Liver (tissue), 9 donors: ENCODE results near the gene LYSMD2. TPM values are rescaled to one million over a fixed set of nuclear protein-coding genes. Genes with fewer than 3 reads are reported as not detected.
A peak's percentile ranks its signal among the peaks of the same experiment; 100 is the strongest.

Source experiments
- DNase-seq: peaks from one replicate; pipeline ENCODE4 v3.0.0-alpha.2; 2017; ENCODE audit warnings: low spot score
- H3K27ac ChIP-seq, 2 donors: one replicate each; pipeline ENCODE4 v1.7.0; 2013; ENCODE audit warnings: inconsistent platforms in 2 of 2, low read length in 2 of 2, control low read depth in 1 of 2, low read depth in 1 of 2, mild to moderate bottlenecking in 1 of 2
- H3K27me3 ChIP-seq, 4 donors: one replicate each; pipeline versions ENCODE4 v1.6.1 to v1.7.0; 2013; ENCODE audit warnings: low read length in 3 of 4, inconsistent platforms in 1 of 4, mild to moderate bottlenecking in 1 of 4, moderate library complexity in 1 of 4; ENCODE audit not compliant: control insufficient read depth in 4 of 4, insufficient read depth in 4 of 4
- H3K36me3 ChIP-seq, 4 donors: one replicate each; pipeline versions ENCODE4 v1.6.1 to v1.7.0; 2013; ENCODE audit warnings: low read length in 3 of 4, mild to moderate bottlenecking in 3 of 4, low read depth in 1 of 4, moderate library complexity in 1 of 4; ENCODE audit not compliant: control insufficient read depth in 4 of 4, insufficient read depth in 3 of 4
- H3K4me1 ChIP-seq, 4 donors: one replicate each; pipeline versions ENCODE4 v1.6.1 to v1.7.0; 2013; ENCODE audit warnings: low read length in 3 of 4, mild to moderate bottlenecking in 3 of 4, moderate library complexity in 1 of 4; ENCODE audit not compliant: control insufficient read depth in 4 of 4, insufficient read depth in 4 of 4
- H3K4me3 ChIP-seq, 3 donors: one replicate each; pipeline versions ENCODE4 v1.6.1 to v1.7.0; 2013; ENCODE audit warnings: low read length in 3 of 3, control low read depth in 1 of 3, low read depth in 1 of 3, mild to moderate bottlenecking in 1 of 3
- H3K9ac ChIP-seq, 2 donors: one replicate each; pipeline ENCODE4 v1.7.0; 2013; ENCODE audit warnings: low read length in 2 of 2, mild to moderate bottlenecking in 2 of 2, moderate library complexity in 2 of 2, control low read depth in 1 of 2, low read depth in 1 of 2
- H3K9me3 ChIP-seq, 4 donors: one replicate each; pipeline versions ENCODE4 v1.6.1 to v1.7.0; 2013; ENCODE audit warnings: low read length in 3 of 4; ENCODE audit not compliant: control insufficient read depth in 4 of 4
- EGR1 ChIP-seq, 2 donors: IDR thresholded peaks; 2 replicates each; pipeline ENCODE4 v1.6.1; 2016 to 2018; ENCODE audit warnings: antibody characterized with exemption in 2 of 2, low read depth in 2 of 2
- FOXA1 ChIP-seq: IDR thresholded peaks from 2 replicates; pipeline ENCODE4 v1.6.1; 2016; ENCODE audit warnings: antibody characterized with exemption
- FOXA2 ChIP-seq: IDR thresholded peaks from 2 replicates; pipeline ENCODE4 v1.6.1; 2016; ENCODE audit warnings: antibody characterized with exemption
- HNF4A ChIP-seq, 2 donors: conservative IDR thresholded peaks; 2 replicates each; pipeline ENCODE4 v1.6.1; 2016; ENCODE audit warnings: antibody characterized with exemption in 2 of 2, mild to moderate bottlenecking in 2 of 2
- HNF4G ChIP-seq: IDR thresholded peaks from 2 replicates; pipeline ENCODE4 v1.6.1; 2016; ENCODE audit warnings: antibody characterized with exemption
- RAD21 ChIP-seq, 2 donors: IDR thresholded peaks; 2 replicates each; pipeline ENCODE4 v1.6.1; 2016; ENCODE audit warnings: antibody characterized with exemption in 2 of 2, mild to moderate bottlenecking in 2 of 2
- RXRA ChIP-seq, 2 donors: IDR thresholded peaks; 2 replicates each; pipeline ENCODE4 v1.6.1; 2017 to 2018; ENCODE audit warnings: antibody characterized with exemption in 2 of 2, mild to moderate bottlenecking in 1 of 2
- TAF1 ChIP-seq: conservative IDR thresholded peaks from 2 replicates; pipeline ENCODE4 v1.6.1; 2016; ENCODE audit warnings: antibody characterized with exemption, mild to moderate bottlenecking
- YY1 ChIP-seq: IDR thresholded peaks from 2 replicates; pipeline ENCODE4 v1.6.1; 2016; ENCODE audit warnings: antibody characterized with exemption, mild to moderate bottlenecking
- WGBS: extraction: QIAGEN DNeasy Blood & Tissue Kit; methylation state at CpG from one replicate; pipeline ENCODE4 v1.1.7; 2013; 5-methylcytosine and 5-hydroxymethylcytosine counted together
- polyA plus RNA-seq, 2 donors: library from polyadenylated mRNA; stranded (reverse) in 1 of 2; unstranded in 1 of 2; fragments of 200-250 nt in 1 of 2; fragments of >200 nt in 1 of 2; fragmentation: Nextera tagmentation in 1 of 2; extraction: Ambion mirVana in 1 of 2; gene quantifications; one replicate each; pipeline versions ENCODE4 v1.2.1 to v1.2.3, GENCODE V29; 2013 to 2015
- total RNA-seq, 2 donors: library from RNA; depleted of rRNA; stranded (reverse); fragments of >200 nt; gene quantifications; one replicate each; pipeline ENCODE4 v1.2.3, GENCODE V29; 2014
- TF ChIP-seq, protein P1 (sequence below): IDR thresholded peaks from 2 replicates; pipeline ENCODE4 v1.6.1; 2016; ENCODE audit warnings: antibody characterized with exemption
- TF ChIP-seq, protein P2 (sequence below): IDR thresholded peaks from 2 replicates; pipeline ENCODE4 v1.6.1; 2016; ENCODE audit warnings: antibody characterized with exemption
- TF ChIP-seq, protein P3 (sequence below): IDR thresholded peaks from 2 replicates; pipeline ENCODE4 v1.6.1; 2016; ENCODE audit warnings: antibody characterized with exemption, mild to moderate bottlenecking
- donor health status: healthy.
- donor health status: healthy.
- donor health status: healthy.
- donor health status: healthy.
- donor health status: healthy.

Gene LYSMD2
- total and polyA plus RNA-seq, 4 donors = 5.2 to 9.4 (median 6.5) TPM

DNA sequence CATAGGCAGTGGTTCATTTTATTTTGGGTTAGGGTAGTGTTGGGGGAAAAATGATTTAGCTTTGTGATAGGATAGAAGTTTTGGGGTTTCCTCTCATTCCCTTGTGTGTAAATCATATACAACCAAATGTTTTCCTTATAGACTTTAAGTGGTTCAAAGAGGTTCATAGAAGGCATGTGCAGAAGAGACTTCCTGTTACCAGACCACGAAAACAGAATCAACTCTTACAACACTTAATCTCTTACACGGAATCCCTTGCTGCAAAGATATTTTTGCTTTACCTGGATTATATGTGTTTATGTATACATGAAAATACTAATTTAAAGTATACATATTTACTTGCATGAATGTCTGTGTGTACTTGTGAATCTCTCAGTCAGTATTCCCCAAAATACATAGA, 16.8 kb upstream of the LYSMD2 start:
- no peaks in the 10 kb centered on the region for H3K9me3 ChIP-seq
- 54% methylated on average over 2 of the region's 2 CpGs for WGBS
- no peak overlapping the region for H3K4me3 ChIP-seq
- H3K4me1 ChIP-seq = peaks cover 3 to 14% (median 9%) of the 10 kb centered on the region in 4 donors
- H3K9ac ChIP-seq = no peak overlapping the region
- no peak overlapping the region for H3K27ac ChIP-seq
- TF ChIP-seq, protein P1, sequence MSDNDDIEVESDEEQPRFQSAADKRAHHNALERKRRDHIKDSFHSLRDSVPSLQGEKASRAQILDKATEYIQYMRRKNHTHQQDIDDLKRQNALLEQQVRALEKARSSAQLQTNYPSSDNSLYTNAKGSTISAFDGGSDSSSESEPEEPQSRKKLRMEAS = no peak
- TF ChIP-seq TAF1 (no peak), FOXA1 (no peak), HNF4G (no peak), RAD21 (IDR thresholded peaks at IDR 0.05) (no peak), FOXA2 (no peak), YY1 (no peak), EGR1 (IDR thresholded peaks at IDR 0.05; ENCODE audit: low read depth in 2 of 2) (no peak), RXRA (IDR thresholded peaks at IDR 0.05) (no peak)
- TF ChIP-seq, protein P2, sequence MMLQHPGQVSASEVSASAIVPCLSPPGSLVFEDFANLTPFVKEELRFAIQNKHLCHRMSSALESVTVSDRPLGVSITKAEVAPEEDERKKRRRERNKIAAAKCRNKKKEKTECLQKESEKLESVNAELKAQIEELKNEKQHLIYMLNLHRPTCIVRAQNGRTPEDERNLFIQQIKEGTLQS = no peak
- peaks cover 0 to 2% (median 0%) of the 10 kb centered on the region in 4 donors for H3K27me3 ChIP-seq
- no peaks in the 10 kb centered on the region for H3K36me3 ChIP-seq
- no peak for DNase-seq

DNA sequence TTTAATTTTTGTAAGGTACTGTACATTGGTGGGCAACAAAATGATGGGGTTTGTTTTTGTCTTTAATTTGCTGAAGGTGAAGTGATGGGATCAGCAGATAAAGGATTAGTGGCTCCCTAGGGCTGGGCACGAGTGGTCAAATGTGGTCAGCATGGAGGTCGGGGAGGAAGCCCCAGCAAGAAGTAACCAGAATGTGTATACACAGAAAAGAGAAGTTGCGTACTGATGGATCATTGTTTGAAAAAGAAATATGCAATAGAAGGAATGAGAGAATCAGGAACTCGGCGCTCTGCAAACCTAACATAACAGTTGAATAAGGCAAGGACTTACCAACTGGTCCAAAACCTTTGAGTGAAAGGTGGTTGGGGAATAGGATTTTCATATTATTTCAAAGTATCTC, 15.4 kb upstream of the LYSMD2 start:
- TF ChIP-seq, protein P3, sequence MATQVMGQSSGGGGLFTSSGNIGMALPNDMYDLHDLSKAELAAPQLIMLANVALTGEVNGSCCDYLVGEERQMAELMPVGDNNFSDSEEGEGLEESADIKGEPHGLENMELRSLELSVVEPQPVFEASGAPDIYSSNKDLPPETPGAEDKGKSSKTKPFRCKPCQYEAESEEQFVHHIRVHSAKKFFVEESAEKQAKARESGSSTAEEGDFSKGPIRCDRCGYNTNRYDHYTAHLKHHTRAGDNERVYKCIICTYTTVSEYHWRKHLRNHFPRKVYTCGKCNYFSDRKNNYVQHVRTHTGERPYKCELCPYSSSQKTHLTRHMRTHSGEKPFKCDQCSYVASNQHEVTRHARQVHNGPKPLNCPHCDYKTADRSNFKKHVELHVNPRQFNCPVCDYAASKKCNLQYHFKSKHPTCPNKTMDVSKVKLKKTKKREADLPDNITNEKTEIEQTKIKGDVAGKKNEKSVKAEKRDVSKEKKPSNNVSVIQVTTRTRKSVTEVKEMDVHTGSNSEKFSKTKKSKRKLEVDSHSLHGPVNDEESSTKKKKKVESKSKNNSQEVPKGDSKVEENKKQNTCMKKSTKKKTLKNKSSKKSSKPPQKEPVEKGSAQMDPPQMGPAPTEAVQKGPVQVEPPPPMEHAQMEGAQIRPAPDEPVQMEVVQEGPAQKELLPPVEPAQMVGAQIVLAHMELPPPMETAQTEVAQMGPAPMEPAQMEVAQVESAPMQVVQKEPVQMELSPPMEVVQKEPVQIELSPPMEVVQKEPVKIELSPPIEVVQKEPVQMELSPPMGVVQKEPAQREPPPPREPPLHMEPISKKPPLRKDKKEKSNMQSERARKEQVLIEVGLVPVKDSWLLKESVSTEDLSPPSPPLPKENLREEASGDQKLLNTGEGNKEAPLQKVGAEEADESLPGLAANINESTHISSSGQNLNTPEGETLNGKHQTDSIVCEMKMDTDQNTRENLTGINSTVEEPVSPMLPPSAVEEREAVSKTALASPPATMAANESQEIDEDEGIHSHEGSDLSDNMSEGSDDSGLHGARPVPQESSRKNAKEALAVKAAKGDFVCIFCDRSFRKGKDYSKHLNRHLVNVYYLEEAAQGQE = no peak
- TF ChIP-seq, protein P2 = no peak
- TF ChIP-seq YY1 = no peak
- H3K27ac ChIP-seq = no peak overlapping the region
- DNase-seq = no peak
- peaks cover 0 to 2% (median 0%) of the 10 kb centered on the region in 4 donors for H3K27me3 ChIP-seq
- H3K9ac ChIP-seq = no peak overlapping the region
- 78% methylated on average over 5 of the region's 5 CpGs for WGBS
- H3K9me3 ChIP-seq = no peaks in the 10 kb centered on the region
- peaks cover 3 to 14% (median 9%) of the 10 kb centered on the region in 4 donors for H3K4me1 ChIP-seq
- no peak overlapping the region for H3K4me3 ChIP-seq
- no peaks in the 10 kb centered on the region for H3K36me3 ChIP-seq

DNA sequence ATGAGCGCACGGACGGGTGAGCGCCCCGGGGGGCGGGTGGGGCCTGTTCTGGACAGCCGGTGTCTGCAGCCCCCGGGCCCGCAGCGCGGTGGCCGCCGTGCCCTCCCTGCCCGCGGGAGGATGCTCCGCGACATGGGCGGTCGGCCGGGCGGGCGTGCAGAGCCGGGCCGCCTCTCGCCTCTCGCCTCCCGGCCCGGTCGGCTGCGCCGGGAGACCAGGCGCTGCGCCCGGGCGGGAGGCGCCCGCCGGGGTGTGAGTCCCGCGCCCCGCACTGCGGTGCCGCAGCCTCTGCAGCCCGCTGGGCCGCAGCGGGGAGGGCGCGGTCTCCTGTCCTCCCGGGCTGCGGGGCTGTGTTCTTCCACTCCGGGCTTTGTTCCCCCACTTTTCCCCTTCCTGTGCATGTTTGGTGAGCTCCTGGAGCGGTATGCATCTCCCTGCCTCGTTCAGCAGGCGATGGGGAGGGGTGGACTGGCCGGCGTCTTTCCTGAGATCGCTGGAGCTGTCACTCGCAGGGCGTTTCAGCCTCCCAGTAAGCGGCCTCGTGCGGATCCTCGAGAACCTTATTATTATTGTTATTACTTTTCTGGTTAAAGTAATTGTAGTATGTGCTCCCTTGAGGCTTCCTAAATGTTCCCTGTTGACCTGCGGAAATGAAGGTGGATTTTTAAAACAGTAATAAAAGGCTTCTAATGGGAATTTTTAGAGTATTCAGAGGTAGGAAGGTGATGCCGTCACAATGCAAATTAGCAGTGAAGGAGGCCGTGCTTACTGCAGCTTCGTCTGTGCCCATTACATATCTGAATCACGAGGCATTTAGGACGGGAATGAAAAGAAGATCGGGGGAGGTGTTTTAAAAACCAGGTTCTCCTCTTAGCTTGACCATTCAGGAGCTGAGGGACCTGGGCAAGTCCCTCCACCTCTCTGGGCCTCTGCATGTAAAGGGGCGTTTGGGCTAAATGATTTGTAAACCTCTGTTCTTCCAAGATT, 14.5 kb upstream of the LYSMD2 start:
- 5% methylated on average over 71 of the region's 71 CpGs for WGBS
- Histone ChIP-seq H3K4me1 (peaks cover 3 to 14% (median 9%) of the 10 kb centered on the region in 4 donors), H3K9ac (no peak overlapping the region), H3K36me3 (no peaks in the 10 kb centered on the region), H3K27ac (no peak overlapping the region), H3K9me3 (no peaks in the 10 kb centered on the region), H3K27me3 (peaks cover 0 to 2% (median 0%) of the 10 kb centered on the region in 4 donors), H3K4me3 (peak overlapping the region; percentile 61 to 96 (median 74))
- TF ChIP-seq HNF4A (conservative IDR thresholded peaks at IDR 0.05) = no peak
- DNase-seq = no peak
